Cortex of kidney (tissue), 1 donor: ENCODE results near the gene GLCE.

Experiments used
- DNase-seq: peaks from one replicate; lab custom pipeline; 2025; lab: John Stamatoyannopoulos, UW

The GLCE gene

GRCh38 chr15:69160141-69160993 lies at the start of gene GLCE:
Gene GLCE (plus strand): TSS chr15:69160635. CDS start chr15:69255807, 95,172 bp downstream.
- DNase-seq, result peak; percentile 92

- no peak for DNase-seq
These were observed 46.0 kb upstream of the GLCE start for GRCh38 chr15:69114331-69114928.

GRCh38 chr15:69115031-69115430 lies 45.4 kb upstream of the GLCE start:
- DNase-seq, result no peak

DNA sequence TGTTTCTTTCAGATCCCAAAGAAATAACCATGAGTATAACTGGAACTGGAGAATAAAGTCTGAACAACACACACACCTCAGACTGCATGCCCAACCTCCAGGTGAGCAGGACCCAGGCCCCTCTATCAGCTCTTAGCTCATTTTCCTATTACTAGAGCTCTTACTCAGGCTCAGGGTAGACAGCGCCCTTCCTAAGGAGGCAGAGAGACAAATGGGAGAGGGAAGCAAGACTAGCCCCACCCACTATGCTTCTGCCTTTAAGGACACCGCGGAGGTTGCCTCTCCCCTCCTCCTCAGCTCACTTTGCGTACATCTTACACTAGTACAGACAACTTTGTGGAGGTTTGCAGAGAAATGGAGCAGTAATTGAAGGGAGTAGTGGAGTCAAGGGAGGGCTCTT lies 44.0 kb upstream of the GLCE start:
- no peak for DNase-seq

GRCh38 chr15:69117431-69117871 lies 43.0 kb upstream of the GLCE start:
- no peak for DNase-seq

- no peak for DNase-seq
These were observed 42.3 kb upstream of the GLCE start for GRCh38 chr15:69118089-69118488.

DNA sequence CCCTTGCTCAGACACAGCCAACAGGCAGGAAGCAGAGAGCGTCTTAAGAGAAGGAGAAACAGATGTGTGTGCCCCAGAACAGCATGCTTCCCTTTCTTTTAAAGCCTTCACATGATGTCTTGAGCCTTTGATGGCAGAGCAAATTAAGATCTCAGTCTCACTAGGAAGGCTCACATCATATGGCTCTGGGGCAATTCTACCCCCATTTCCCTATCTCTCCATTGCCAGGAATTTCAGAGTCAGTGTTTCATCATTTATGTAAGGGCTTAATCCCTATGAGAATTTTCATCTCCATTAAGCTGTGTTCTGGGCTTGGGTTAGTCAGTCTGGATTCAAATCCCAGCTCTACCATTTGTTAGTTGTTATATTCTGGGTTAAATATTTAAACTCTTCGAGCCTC lies 41.4 kb upstream of the GLCE start:
- DNase-seq, result no peak

DNA sequence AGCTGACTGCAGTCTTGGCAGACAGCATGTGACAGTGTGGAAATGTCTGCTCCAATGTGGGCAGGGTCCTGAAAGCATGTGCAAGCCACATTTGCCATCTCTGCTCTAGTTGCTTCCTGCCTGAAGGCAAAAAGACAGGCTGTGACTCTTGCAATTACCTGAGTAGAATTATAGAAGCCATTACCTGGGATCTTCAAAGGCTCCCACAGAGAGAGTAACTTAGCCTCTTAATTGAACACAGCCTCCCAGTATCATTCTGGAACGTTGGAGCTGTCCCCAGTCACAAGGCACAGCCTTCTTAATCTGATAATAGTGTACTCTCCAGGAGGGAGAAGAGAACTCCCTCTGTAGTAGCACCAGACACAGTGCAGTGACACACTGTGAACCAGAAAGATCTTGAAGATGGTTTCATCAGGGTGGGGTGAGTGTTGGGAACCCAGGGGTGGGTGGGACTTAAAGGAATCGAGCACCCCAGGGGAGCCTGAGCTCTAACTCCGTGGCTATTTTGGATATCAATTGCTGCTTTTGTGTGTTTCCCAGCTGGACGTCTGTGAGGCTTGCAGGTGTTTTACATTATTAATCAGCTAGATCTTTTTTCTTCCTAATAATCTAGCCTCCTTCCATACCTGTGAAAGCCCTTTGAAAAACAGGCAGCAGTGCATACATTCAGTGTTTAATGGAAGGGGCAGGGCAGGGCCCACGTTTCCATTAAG lies 40.6 kb upstream of the GLCE start:
- DNase-seq, result no peak

DNA sequence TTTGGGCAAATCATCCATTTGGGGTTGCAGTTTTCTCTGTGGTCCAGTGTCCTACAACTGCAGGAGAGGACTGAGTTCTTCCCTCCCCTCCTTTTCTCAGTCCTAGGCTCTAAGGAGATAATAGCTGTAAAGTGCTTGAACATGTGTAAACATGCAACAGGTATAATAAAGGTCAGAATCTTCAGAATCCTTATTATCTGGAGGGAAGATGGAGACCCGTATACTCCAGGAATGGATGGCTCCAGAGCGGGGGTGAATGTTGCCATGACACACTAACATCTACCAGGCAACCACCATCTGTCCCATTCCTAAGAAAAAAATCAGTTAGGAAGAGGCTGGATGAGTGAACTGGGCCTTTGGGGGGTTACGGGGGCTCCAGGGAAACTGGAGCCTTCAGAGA lies 39.7 kb upstream of the GLCE start:
- DNase-seq, result no peak

- DNase-seq, result no peak
These were observed 39.1 kb upstream of the GLCE start for GRCh38 chr15:69121198-69121828.

- DNase-seq, result no peak
These were observed 35.2 kb upstream of the GLCE start for GRCh38 chr15:69125236-69125635.

- no peak for DNase-seq
These were observed 34.4 kb upstream of the GLCE start for GRCh38 chr15:69126054-69126469.

- no peak for DNase-seq
These were observed 33.1 kb upstream of the GLCE start for GRCh38 chr15:69127306-69127705.

DNA sequence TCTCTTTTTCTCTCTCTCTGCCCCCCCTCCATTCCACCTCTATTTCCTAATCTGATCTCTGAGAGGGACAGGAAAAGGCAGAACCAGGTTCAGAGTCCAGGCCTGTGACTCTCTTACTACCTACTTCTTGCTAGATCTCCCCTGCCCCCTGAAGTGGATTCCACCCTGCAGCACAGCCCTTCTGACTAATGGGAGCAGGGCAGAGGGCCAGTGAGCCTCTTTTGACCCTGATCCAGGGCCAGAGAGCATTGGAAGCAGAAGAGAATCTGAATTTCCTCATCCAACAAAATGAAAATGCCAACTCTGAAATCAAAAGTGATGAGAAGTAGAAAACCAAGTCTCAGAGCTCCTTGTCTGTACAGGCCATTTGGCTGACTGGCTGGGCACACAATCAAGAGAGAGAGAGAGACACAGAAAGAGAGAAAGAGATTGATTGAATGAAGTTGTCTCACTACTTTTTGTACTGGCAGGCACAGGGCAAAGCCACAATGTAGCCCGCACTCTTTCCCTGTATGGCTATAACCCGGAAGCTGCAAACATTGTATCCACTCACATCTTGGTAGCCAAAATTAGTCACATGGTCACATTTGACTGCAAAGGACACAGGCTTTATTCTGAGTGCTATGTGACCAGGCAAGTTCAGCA lies 31.6 kb upstream of the GLCE start:
- no peak for DNase-seq

DNA sequence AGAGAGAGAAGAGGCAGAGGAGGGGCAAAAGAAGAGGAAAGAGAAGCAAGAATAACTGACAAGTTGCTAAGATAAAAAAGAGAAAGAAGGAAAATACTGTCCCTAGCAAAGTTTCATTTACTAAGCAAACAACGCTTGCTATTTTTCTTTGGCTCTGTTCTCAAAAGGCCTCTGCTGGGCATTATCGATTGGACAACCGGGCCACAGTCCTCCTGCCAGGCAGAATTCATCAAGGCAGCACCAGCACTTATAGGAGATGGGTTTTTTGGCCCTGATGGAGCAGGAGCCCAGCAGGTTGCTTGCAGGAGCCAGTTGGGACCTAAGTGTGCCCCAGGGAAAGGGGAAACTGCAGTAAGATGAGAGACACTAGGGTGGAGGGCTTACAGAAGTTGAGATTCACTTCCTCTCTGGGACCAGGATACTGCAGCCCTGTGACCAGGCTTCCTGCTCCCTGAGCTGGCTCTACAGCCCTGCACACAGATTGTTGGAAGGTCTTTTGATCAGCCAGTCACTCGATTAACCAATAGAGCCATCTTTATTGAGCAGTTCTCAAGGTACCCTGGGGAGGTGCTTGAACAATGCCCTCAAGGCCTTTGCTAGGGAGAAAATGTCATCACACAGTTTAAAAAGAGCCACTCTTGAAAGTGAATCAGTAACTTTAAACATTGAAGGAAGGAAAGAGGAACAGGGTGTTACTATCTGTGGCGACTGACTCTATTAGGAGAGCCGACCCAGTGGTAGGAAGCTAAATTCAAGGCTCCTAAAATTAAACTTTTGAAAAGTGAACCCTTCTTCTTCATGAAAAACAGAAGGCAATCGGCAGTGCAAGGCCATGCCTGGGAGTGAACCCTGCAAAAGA lies 28.8 kb upstream of the GLCE start:
- no peak for DNase-seq

- DNase-seq, result no peak
These were observed 28.0 kb upstream of the GLCE start for GRCh38 chr15:69132430-69132829.

- DNase-seq, result no peak
These were observed 27.2 kb upstream of the GLCE start for GRCh38 chr15:69132977-69133861.

DNA sequence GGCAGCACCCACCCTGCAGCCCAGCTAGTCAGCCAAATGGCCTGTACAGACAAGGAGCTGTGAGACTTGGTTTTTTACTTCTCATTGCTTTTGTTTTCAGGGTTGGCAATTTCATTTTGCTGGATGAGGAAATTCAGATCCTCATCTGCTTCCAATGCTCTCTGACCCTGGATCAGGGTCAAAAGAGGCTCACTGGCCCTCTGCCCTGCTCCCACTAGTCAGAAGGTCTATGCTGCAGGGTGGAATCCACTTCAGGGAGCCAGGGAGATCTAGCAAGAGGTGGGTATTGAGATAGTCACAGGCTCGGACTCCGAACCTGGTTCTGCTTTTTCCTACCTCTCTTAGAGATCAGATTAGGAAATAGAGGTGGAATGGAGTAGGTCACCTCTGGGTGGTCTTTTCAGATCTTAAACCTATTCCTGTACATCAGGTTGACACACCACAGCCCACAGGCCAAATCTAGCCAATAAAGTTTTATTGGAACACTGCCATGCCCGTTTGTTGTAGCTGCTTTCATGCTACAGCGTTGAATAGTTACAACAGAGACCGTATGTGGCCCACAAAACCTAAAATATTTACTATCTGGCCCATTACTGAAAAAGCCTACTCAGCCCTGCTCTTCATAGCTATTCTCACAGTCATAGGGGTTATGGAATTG lies 26.4 kb upstream of the GLCE start:
- no peak for DNase-seq

DNA sequence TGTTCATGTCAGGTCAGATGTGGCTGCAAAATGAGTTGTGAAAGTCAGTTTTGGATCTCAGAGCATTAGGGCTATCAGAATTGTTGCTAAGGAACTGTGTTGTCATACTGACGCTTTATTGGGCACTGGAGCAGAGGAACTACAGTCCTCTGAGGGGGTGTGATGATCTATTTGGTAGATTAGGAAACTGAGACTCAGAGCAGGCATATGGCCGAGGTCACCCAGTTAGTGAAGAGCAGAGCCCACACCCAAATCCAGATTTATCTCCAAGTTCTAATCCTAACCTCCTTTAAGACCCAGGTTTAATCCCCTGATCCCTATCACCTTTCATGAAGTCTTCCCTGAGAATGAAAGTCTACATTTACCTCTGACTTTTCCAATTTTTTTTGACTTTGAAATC lies 25.6 kb upstream of the GLCE start:
- no peak for DNase-seq
